ENCODE data around the gene MFGE8.

MFGE8 gene

GRCh38 chr15:88913017-88913849, at the start of gene MFGE8:
TSS of gene MFGE8 (minus strand) at chr15:88913379. CDS start at chr15:88913319, 60 bp downstream.
- TF ChIP-seq CTCF (IDR thresholded peaks at IDR 0.05; ENCODE audit: low read depth, low read length) = no peak; the same call in 1 of the 2 replicates
- DNase-seq (ENCODE audit: extremely low read depth, low read depth) = no peak

DNA sequence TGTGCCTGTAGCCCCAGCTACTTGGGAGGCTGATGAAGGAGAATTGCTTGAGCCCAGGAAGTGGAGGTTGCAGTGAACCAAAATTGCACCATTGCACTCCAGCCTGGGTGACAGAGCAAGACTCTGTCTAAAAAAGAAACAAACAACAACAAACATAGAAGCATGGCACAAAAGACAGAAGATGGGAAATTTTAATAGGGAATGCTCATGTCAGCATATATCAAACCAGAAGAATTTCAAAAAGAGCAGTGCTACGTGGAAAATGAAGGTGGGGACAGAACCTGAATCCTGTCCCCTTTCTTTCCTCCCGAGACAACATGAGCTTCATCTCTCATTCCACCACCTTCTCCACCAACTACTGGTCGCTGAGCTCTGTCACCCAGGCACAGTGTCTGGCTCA, 46.3 kb upstream of the MFGE8 start:
- no peak for TF ChIP-seq CTCF (IDR thresholded peaks at IDR 0.05; ENCODE audit: low read depth, low read length)
- no peak for DNase-seq (ENCODE audit: extremely low read depth, low read depth)

DNA sequence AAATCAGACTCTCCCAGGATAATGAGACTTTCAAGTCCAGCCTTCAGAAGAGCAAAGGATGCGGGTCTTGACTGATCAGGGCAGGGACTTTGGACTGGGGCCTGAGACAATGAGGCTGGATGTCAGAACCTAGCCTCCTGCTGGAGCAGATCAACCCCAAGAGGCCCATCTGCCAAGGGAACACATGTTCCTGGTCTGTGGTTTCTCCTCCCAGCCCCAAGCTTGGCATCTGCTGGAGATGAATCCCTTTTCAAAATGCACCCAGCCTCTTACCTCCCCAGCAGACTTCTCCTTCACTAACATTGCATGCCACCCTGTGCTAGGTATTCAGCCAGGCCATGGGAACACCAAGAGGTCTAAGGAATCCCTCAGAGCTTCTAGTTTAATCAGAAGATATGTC, 43.7 kb upstream of the MFGE8 start:
- no peak for TF ChIP-seq CTCF (IDR thresholded peaks at IDR 0.05; ENCODE audit: low read depth, low read length)
- DNase-seq (ENCODE audit: extremely low read depth, low read depth) = no peak

DNA sequence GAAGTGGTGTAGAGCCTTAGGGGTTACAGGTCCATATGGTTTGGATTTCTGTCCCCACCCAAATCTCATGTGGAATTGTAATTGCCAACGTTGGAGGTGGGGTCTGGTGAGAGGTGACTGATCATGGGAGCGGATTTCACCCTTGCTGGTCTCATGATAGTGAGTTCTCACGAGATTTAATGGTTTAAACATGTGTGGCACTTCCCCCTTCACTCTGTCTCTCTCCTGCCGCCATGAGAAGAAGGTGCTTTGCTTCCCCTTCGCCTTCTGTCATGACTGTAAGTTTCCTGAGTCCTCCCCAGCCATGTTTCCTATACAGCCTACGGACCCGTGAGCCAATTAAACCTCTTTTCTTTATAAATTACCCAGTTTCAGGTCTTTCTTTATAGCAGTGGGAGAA, 43.1 kb upstream of the MFGE8 start:
- DNase-seq (ENCODE audit: extremely low read depth, low read depth) = no peak
- TF ChIP-seq CTCF (IDR thresholded peaks at IDR 0.05; ENCODE audit: low read depth, low read length) = no peak

DNA sequence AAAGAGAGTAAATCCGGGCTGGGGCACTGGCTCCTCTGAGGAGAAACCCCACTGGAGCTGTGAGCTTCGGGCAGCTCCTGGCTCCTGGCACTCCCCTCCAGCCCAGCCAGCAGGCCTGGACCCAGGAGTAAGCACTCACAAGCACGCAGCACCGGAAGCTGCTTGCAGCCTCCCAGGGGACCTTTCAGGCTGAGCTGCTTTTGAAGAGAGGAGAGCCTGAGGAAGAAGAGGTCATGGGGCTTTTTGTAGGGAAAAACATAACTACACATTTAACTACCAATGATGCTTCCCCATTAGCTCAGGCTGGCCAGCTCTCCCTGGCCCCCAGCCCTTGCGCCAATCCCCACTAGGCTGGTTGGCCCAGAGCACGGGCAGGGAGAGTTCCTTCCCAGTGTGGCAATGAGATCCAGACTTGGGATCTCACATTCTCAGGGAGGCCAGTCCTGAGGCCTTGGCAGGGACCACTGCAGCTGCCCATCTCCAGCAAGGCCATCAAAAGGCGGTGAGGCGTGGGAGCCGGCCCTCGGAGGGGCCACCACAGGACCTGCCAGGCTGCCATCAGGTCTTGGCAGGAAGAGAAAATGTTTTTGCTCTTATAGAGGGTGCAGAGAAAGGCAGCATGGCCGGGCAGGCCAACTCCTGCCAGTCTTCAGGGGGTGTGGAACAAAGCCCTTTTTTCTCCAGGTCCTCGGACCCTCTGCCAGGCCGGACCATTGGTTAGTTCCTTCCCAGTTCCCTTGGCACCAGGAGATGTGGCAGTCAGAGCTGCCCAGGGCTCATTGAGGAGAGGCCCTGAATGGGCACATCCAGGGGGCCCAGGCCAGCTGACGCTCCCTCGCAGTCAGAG, 41.5 kb upstream of the MFGE8 start:
- DNase-seq (ENCODE audit: extremely low read depth, low read depth) = no peak

DNA sequence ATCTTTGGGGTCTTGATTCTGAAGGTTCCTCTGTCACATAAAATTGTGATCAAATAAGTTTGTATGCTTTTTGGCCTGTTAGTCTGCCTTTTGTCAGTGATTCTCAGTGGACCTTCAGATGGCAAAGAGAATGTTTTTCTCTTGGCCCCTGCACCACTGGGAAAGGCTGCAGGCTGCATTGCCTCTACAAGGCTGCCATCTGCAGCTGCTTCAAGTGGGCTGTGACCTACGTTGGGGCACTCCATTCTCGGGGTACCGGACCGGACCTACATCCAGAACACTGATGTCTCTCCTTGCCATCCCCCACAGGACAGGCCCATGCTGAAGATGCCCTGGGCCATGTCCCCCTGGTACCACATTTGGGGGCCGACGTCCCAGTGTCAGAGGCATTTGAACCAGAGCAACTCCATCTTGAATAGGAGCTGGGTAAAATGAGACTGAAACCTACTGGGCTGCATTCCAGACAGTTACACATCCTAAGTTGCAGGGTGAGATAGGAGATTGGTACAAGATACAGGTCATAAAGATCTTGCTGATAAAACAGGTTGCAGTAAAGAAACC, 37.5 kb upstream of the MFGE8 start:
- no peak for TF ChIP-seq CTCF (IDR thresholded peaks at IDR 0.05; ENCODE audit: low read depth, low read length)
- no peak for DNase-seq (ENCODE audit: extremely low read depth, low read depth)

More for the DNA sequence above, 41.5 kb upstream of the MFGE8 start:
- no peak for TF ChIP-seq CTCF (IDR thresholded peaks at IDR 0.05; ENCODE audit: low read depth, low read length)

All from AG09319 (cell line).